Dedifferentiated amniotic fluid mesenchymal stem cell (primary cell): ENCODE results near the gene MFAP3.

Source experiments
- DNase-seq: peaks from one replicate; pipeline ENCODE4 v3.0.0-alpha.2; 2016; ENCODE audit errors: extremely low spot score

Gene MFAP3

DNA sequence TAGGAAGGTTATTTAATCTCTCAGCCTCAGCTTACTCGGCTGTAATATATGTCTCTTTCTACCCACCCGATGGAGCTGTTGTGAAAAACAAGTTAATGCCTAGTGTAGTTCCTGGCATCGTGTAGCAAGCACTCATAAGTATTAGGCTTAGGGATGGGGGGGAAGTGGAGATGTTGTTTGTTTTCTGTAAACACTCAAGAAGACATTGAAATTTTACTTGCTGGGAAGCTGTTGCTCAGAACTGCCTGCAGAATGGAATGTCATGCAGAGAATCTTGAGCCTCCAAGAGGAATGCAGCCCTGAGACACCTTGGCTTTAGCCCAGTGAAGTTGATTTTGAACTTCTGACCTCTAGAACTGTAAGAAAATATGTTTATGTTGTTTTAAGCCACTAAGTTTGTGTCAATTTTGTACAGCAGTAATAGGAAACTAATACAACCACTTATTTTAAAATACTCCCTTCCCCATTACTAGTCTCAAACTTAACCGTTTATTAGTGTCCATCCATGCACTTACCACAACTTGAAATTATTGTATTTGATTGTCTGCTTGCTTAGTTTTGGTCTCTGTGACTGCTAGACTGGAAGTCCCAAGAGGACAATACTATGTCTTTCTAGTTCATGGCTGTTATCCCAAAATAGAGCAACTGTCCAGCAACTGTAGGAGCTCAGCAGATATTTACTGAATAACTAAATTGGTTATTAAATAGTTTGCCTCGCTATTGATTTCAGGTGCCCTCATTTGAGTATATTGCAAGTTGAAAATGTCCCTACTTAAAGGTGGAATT lies 53.8 kb downstream of the MFAP3 start:
- DNase-seq = peak; percentile 39

DNA sequence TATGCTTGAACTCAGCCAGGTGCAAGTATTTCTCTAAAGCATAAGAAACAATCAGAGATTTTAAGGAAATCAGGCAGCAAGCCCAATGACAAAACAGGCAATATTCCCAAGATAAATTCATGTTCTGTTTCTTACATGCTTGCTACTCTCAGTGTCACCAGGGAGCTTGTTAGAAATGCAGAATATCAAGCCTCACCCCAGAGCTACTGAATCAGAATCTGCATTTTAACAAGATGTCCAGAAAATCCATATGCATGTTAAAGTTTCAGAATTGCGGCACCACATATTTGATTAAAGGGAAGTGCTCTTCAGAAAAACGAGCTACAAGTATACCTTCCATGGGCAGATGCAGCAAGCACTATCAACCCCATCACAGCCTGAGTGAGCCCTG lies 54.4 kb downstream of the MFAP3 start:
- no peak for DNase-seq

DNA sequence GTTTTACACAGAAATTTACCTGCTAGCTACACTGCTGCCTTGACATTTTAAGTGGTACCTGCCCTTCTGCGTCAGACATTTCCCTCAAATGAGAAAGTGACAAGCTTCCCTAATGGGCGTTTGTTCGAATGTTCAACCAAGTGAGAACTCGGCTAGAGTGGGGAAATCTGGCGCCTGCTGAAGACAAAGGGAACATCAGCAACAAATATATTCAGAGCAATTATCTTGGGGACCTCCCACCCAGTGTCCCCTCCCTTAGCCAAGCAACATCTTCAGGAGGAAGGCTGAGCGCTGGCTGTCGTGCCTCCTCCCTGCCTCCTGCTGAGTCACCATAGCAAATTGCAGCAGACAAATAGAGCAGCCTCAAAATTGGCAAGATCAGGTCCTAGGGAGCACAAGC lies 57.1 kb downstream of the MFAP3 start:
- no peak for DNase-seq

DNA sequence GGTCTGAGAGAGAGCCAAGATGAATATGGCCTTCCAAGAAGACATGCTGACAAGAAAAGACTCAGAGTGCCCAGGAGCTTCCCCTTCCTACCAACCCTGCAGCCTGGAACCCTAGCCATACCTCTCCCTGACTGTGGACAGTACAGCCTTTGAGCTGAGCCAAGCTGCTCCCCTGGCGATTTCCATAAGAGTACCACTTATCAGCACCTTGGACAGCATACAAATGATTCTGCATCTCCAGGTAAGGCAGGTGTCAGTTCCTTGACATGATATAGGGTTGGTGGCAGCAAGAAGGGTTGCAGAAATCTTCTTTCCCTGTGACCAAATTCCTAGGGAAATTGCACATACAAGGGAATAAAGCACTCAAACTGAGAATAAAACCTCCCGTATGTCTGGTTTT lies 58.3 kb downstream of the MFAP3 start:
- no peak for DNase-seq

DNA sequence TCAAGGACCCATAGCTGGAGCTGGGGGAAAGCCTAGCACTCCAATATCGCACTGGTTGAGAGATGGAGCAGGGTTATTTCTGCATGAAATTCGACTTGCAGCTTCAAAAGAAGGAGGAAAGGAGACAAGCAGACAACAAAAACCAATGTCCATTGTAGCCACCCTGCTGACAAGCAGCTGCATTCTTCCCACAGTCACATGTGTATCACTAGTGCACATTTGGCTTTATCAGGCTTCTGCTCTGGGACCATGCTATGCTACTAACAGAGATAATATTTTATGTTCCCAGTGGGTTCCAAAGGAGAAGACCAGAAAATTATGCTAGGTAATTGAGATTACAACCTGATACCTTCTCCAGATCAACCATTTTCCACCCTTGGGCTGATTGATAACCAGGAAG lies 59.7 kb downstream of the MFAP3 start:
- no peak for DNase-seq

DNA sequence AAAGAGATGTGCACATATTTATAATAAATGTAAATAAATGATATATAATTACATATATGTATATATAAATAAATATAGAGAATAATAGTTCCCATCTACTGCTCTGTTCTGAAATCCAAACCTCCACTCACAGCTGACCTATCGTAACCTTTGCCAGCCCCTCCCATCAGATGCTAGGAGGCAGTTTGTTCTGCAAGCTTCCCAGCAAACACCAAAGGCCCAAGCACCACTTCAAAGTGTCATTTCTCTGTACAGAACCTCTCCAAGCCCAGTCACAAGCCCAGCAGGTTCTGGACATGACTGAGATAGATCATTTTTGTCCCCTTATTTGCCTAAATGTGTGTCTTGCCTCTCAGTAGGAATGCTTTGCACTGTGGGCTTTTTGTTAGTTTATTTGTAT lies 62.4 kb downstream of the MFAP3 start:
- no peak for DNase-seq

DNA sequence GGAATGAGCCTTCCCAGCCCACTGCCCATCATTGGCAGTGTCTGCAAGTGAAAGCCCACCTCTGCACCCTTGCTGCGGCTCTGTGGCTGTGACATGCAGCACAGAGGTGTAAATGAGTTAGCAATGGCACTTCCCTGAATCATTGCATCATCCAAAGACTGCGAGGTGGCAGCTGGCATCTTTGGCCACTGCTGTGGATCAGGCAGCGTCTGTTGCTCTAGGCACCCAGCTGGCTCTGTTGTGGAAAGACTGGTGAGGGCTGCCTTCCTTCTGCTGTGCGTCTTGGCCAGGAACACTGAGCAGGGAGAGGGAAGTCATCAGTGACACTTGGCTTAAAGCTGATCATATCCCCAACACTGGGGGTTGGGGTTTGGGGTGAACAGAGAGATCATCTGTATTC lies 64.5 kb downstream of the MFAP3 start:
- no peak for DNase-seq
